GM18951 (cell line): ENCODE results near the gene DNAL4.
"Not testable (repeated sequence)": the region's sequence is repeated elsewhere in the genome, so short reads cannot be mapped to it uniquely, and the experiment has no call there.

ENCODE experiments used
- POLR2A ChIP-seq: IDR thresholded peaks from 4 replicates; pipeline ENCODE4 v1.6.1; 2011; ENCODE audit warnings: mild to moderate bottlenecking; ENCODE audit not compliant: insufficient read length, insufficient read depth; ENCODE audit errors: extremely low read depth
- in situ Hi-C: fragments of 300-500 bp; cut with MboI; formaldehyde crosslinking; loops from one replicate; pipeline ENCODE4 v1.12.0; 2022; ENCODE audit warnings: low sequenced_read_pairs, mixed read lengths, inconsistent platforms; ENCODE audit not compliant: unreplicated experiment

DNAL4 gene

DNA sequence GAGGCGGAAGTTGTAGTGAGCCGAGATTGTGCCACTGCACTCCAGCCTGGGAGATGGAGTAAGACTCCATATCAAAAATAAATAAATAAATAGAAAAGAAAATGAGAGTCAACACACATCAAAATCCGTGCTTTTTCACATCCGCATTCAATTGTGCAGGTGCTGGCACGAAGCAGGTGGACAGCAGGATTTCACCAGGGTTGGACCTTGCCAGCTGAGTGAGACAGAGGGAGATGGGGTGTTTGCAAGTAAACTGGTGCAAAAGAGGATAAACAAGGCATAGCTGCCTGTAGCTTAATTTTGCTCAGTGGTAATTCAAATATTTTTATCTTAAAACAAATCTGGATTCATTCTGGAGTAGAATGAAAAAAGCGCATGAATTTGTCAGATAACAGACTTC is 23.3 kb upstream of the DNAL4 start:
- in situ Hi-C loops, result no loop called here
- TF ChIP-seq POLR2A, result no peak

DNA sequence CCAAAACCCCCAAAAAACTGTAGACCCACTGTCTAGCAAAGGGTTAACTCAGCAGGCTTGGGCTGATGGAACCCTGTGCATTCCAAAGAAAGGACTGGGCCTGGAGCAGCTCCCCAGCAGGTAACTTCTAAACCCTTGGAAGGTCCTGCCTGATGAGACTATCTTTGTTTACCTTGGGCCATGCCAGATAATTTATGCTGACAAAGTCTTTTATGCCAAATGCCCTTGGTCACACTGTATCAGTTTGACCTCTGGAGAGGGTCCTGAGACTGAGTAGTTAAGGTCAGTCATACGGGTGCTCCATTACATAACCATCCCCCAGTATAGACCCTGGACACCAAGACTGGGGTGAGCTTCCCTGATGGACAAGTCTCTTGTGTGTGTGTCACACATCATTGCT is 21.9 kb upstream of the DNAL4 start:
- in situ Hi-C loops, result no loop called here
- TF ChIP-seq POLR2A, result no peak

DNA sequence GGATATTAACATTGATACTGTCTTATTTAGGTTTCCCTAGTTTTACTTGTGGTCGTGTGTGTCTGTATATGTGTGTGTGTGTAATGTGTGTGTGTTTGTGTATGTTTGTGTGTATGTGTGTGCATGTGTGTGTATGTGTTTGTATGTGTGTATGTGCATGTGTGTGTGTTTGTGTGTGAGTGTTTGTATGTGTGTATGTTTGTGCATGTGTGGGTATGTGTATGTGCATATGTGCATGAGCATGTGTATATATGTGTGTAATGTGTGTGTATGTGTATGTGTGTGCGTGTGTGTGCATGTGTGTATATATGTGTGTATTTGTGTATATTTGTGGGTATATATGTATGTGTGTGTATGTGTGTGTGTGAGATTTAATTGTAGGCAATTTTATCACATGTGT is 17.3 kb upstream of the DNAL4 start:
- in situ Hi-C loops, result no loop called here
- no peak for TF ChIP-seq POLR2A

DNA sequence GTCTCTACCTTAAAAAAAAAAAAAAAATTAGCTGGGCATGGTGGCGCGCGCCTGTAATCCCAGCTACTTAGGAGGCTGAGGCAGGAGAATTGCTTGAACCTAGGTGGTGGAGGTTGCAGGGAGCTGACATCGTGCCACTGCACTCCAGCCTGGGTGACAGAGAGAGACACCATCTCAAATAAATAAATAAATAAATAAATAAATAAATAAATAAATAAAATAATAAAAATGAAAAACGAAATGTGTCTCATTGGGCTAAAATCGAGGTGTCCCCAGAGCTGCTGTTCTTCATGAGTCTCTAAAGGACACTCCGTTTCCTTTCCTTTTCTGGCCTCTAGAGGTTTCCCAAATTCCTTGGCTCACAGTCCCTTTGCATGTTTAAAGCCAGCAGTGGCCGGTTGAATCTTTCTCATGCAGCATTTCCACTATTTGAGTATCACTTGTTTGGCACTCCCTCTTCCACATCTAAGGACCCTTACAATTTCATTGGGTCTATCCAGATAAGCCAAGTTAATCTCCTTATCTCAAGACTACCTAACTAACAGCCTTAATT is 11.2 kb upstream of the DNAL4 start:
- in situ Hi-C loops, result not testable (repeated sequence)

DNA sequence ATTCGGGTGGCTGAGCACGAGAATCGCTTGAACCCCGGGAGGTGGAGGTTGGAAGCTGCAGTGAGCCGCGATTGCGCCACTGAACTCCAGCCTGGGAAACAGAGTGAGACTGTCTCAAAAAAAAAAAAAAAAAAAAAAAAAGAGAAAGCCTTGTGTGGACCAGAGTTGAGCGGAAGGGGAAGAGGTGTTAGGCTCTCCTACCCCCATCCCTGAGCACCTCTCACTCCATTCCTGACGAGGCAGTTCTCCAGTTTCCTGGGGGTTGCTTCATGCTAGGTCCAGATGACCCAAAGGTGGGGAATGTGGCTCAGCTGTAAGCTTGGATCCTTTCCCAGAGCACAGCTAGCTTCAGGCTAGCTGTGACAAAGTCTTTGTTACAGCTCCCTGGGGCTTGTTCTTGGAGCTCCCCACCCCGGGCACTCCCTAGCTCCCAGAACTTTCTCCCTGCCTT is 8.8 kb upstream of the DNAL4 start:
- in situ Hi-C loops, result no loop called here
- TF ChIP-seq POLR2A, result no peak

DNA sequence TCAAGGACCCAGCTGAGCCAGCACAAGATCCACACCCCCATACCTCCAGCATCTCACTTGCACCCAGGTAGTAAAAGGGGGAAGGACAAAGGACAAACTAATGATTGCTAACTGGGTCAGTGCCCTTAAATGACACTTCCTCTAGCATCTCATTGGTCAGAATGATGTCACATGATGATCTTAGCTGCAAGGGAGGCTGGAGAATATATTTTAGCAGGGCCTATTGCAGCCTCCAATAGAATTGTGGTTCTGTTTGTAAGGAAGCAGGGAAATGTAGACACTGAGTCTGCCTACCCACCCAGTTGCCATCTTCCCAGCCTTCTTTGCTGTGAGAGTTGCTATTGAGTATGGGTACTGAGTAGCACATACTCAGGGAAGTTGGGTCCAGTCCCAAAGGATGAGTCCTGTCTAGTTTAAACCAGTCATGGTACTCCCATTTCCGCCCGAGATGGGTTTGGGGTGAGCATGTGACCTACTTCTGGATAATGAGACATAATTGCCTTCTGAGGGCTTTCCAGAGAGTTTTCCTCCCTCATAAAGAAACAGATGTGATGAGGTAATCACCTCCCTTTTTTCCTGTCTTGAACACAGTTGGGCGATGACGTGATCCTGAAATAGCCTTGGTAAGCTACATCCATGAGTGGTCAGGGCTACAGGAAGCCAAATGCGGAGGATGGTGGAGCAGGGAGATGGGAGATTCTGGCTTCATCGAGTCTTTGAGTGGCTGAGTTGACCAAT is 5.5 kb upstream of the DNAL4 start:
- TF ChIP-seq POLR2A, result no peak
- in situ Hi-C loops, result no loop called here

DNA sequence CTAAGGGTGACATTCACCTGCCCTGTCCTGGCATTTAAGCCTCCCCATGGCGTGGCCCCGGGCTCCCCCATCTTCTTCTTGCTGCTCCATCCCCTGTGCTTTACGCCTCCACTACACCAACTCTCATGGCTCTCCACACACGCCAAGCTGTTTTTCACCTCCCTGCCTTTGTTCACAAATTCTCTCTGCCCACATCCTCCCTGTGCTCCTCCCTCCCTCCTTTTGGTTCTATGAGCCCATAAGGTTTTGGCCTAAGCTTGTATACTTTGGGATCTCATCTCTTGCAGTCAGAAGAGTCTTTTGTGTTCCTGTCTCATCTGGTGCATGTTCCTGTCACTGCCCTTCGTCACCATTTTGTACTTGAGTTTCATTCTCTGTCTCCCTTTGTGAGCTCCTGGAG is 4.6 kb upstream of the DNAL4 start:
- no peak for TF ChIP-seq POLR2A
- in situ Hi-C loops, result no loop called here

DNA sequence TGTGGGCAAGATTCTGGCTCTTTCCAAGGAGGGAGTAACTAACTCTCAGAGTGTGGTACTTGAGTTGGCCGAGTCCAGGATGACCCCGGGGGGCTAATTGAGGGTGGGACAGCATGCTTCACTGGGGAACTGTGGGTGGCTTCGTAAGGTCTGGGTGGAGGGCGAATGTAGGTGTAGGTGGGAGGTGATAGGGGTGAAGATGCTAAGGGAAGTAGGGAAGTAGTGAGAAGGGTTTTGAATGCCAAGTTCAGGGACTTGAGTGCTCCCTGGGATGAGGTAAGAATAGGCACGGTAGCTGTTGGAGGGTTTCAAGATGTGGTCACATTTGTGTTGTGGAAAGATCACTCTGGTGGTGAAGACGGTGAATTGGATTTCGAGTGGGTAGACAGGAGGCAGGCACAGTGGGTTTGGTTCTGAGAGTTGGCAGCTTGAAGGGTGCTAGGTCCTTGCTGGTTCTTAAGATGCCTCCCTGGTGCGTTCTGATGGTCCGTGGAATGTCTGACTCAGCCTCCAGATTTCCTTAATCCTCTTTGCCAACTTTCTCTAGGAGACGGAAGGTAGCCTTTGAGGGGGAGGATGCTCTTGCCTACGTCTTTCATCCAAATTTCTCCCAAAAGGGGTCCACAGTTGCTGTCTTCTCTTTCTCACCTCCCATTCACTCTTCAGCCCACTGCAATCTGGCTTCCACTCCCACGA is 2.5 kb upstream of the DNAL4 start:
- in situ Hi-C loops, result no loop called here
- TF ChIP-seq POLR2A, result no peak

DNA sequence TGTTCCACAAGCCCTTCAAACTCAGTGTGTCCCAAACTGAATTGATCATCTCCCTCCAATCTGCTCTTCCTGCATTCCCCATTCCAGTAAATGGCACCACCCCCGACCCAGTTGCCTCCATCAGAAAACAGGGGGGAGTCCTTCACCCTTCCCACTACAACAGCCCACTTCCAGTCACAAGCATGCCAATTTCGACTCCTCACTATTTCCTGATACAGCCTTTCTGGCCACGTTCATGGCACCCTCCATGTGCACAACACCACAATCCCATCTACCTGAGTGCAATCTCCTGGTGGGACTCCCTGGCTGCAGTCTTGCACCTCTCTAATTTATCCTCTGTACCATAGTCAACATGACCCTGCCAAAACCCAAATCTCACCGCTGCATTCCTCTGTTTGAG is 1.6 kb upstream of the DNAL4 start:
- TF ChIP-seq POLR2A, result no peak

DNA sequence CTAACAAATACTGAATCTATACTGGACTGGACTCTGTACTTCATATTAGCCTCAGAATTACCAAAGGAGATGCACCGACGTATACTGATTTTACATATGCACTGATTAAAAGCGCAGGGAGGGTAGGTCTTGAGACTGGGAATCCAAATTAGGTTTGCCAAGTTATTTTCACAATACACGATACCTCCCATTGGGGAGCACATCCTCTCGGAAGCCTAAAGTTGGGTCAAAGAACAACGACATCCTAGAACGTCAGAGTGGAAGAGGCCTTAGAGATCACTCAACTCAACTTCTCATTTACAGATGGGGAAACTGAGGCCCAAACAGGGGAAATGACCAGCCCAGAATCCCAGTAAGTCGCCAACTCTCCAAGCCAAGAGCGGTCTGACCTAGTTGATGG is 626 bp downstream of the DNAL4 start:
- in situ Hi-C loops, result no loop called here

More for the DNA sequence above, 1.6 kb upstream of the DNAL4 start:
- in situ Hi-C loops, result no loop called here

DNA sequence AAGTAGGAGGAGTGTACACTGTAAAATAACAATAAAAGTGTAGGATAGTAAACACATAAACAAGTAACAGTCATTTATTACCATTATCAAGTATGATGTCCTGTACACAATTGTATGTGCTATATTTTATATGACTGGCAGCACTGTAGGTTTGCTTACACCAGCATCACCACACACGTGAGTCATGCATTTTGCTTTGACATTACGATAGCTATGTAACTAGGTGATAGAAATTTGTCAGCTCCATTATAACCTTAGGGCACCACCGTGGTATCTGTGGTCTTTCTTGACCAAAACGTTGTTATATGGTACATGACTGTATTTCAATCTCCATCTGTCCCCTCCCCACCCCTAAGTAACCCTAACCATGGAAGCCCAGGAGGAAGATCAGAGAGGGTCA is 1.1 kb downstream of the DNAL4 start:
- no peak for TF ChIP-seq POLR2A
- in situ Hi-C loops, result no loop called here

More for the DNA sequence above, 626 bp downstream of the DNAL4 start:
- no peak for TF ChIP-seq POLR2A

DNA sequence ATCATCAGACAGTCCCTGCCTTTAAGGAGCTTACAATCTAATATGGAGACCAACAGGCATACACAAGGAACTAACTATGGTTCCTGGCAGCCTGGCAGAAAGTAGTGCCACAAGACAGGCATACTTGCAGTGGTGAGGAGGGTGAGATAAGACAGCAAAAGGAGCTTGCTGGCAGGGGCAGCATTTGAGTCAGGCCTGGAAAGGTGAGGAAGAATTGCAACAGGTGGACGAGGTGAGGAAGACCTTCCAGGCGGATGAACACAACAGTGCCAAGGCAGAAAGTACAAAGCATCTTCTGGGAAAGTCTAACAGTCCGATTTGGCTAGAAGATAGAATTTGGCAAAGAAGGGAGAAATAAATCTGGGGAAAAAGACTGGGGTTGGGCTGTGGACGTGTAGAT is 4.3 kb downstream of the DNAL4 start:
- no peak for TF ChIP-seq POLR2A
- in situ Hi-C loops, result no loop called here

DNA sequence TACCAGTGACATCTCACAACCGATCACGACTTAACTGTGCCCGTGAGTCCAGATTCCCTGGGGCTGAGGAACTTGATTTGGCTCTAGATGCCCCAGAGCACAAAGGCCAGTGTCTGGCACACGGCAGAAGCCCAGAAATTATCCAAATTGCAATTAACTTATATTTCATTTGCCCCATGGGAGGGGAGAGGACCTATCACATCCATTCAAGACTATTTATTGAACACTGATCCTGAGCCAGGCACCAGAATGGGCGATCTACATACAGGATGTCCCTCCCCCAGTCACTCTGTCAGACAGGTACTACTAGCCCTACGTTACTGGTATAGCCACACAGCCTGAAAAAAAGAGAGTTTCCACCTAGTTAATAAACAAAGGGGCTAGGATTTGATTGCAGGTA is 5.1 kb downstream of the DNAL4 start:
- in situ Hi-C loops, result no loop called here
- TF ChIP-seq POLR2A, result no peak
